Muscle layer of colon (tissue), 2 donors: ENCODE measurements around the gene DIP2C.

Source experiments
- H3K27ac ChIP-seq: one replicate; pipeline ENCODE4 v1.7.0; 2013; ENCODE audit warnings: low read depth, mild to moderate bottlenecking, low read length, moderate library complexity
- H3K27me3 ChIP-seq, 2 donors: one replicate each; pipeline ENCODE4 v1.7.0; 2013; ENCODE audit warnings: low read length in 2 of 2, mild to moderate bottlenecking in 2 of 2; ENCODE audit not compliant: insufficient read depth in 2 of 2, control insufficient read depth in 1 of 2
- H3K36me3 ChIP-seq: one replicate; pipeline ENCODE4 v1.7.0; 2013; ENCODE audit warnings: mild to moderate bottlenecking, low read length; ENCODE audit not compliant: insufficient read depth
- H3K4me1 ChIP-seq: one replicate; pipeline ENCODE4 v1.7.0; 2013; ENCODE audit warnings: mild to moderate bottlenecking, low read length; ENCODE audit not compliant: insufficient read depth
- H3K4me3 ChIP-seq, 2 donors: one replicate each; pipeline ENCODE4 v1.7.0; 2013; ENCODE audit warnings: low read length in 2 of 2, low read depth in 1 of 2, mild to moderate bottlenecking in 1 of 2, moderate library complexity in 1 of 2
- H3K9ac ChIP-seq: one replicate; pipeline ENCODE4 v1.7.0; 2013; ENCODE audit warnings: low read length
- H3K9me3 ChIP-seq: one replicate; pipeline ENCODE4 v1.7.0; 2013; ENCODE audit warnings: mild to moderate bottlenecking, low read length
- donor health status: abdominal sarcoma.
- donor health status: Adenocarcinoma of cecum.

Gene DIP2C

GRCh38 chr10:385571-386300 is 303.7 kb downstream of the DIP2C start:
- Histone ChIP-seq H3K9me3 (no peaks in the 10 kb centered on the region), H3K27ac (no peak overlapping the region), H3K4me1 (peaks cover 6% of the 10 kb centered on the region), H3K36me3 (peaks cover 74% of the 10 kb centered on the region), H3K27me3 (no peaks in the 10 kb centered on the region), H3K9ac (no peak overlapping the region), H3K4me3 (no peak overlapping the region)

- Histone ChIP-seq H3K9ac (no peak overlapping the region), H3K9me3 (no peaks in the 10 kb centered on the region), H3K27ac (no peak overlapping the region), H3K4me1 (peaks cover 7% of the 10 kb centered on the region), H3K4me3 (no peak overlapping the region), H3K36me3 (peaks cover 65% of the 10 kb centered on the region), H3K27me3 (no peaks in the 10 kb centered on the region)
Measured at GRCh38 chr10:384538-385305, 304.7 kb downstream of the DIP2C start.

GRCh38 chr10:383519-383918 is 305.9 kb downstream of the DIP2C start:
- Histone ChIP-seq H3K27ac (no peak overlapping the region), H3K4me3 (no peak overlapping the region), H3K4me1 (peaks cover 7% of the 10 kb centered on the region), H3K36me3 (peaks cover 58% of the 10 kb centered on the region), H3K9ac (no peak overlapping the region), H3K9me3 (no peaks in the 10 kb centered on the region), H3K27me3 (no peaks in the 10 kb centered on the region)

- no peaks in the 10 kb centered on the region for H3K27me3 ChIP-seq
- no peak overlapping the region for H3K9ac ChIP-seq
- H3K36me3 ChIP-seq: peaks cover 62% of the 10 kb centered on the region
- peaks cover 7% of the 10 kb centered on the region for H3K4me1 ChIP-seq
- H3K4me3 ChIP-seq: no peak overlapping the region
- H3K9me3 ChIP-seq: no peaks in the 10 kb centered on the region
- H3K27ac ChIP-seq: no peak overlapping the region
Measured at GRCh38 chr10:381805-382204, 307.7 kb downstream of the DIP2C start.

- H3K27ac ChIP-seq: no peak overlapping the region
- H3K4me1 ChIP-seq: peaks cover 7% of the 10 kb centered on the region
- H3K4me3 ChIP-seq: no peak overlapping the region
- H3K9me3 ChIP-seq: no peaks in the 10 kb centered on the region
- H3K27me3 ChIP-seq: no peaks in the 10 kb centered on the region
- peaks cover 61% of the 10 kb centered on the region for H3K36me3 ChIP-seq
- H3K9ac ChIP-seq: no peak overlapping the region
Measured at GRCh38 chr10:381346-381745, 308.1 kb downstream of the DIP2C start.

GRCh38 chr10:380313-380940 is 309.0 kb downstream of the DIP2C start:
- peak overlapping the region in 1 of 2 donors; percentile 16 for H3K4me3 ChIP-seq
- no peaks in the 10 kb centered on the region for H3K9me3 ChIP-seq
- H3K27me3 ChIP-seq: no peaks in the 10 kb centered on the region
- H3K27ac ChIP-seq: peak overlapping the region; percentile 19
- H3K36me3 ChIP-seq: peaks cover 52% of the 10 kb centered on the region
- H3K9ac ChIP-seq: no peak overlapping the region
- peaks cover 12% of the 10 kb centered on the region for H3K4me1 ChIP-seq

- Histone ChIP-seq H3K9me3 (no peaks in the 10 kb centered on the region), H3K36me3 (peaks cover 53% of the 10 kb centered on the region), H3K27ac (no peak overlapping the region), H3K4me1 (peaks cover 21% of the 10 kb centered on the region), H3K27me3 (no peaks in the 10 kb centered on the region), H3K9ac (no peak overlapping the region), H3K4me3 (no peak overlapping the region)
Measured at GRCh38 chr10:378930-379704, 310.4 kb downstream of the DIP2C start.

- Histone ChIP-seq H3K27me3 (no peaks in the 10 kb centered on the region), H3K9me3 (no peaks in the 10 kb centered on the region), H3K4me3 (no peak overlapping the region), H3K4me1 (peaks cover 28% of the 10 kb centered on the region), H3K27ac (no peak overlapping the region), H3K36me3 (peaks cover 46% of the 10 kb centered on the region), H3K9ac (no peak overlapping the region)
Measured at GRCh38 chr10:378230-378929, 311.1 kb downstream of the DIP2C start.

GRCh38 chr10:377228-377627 is 312.2 kb downstream of the DIP2C start:
- Histone ChIP-seq H3K4me3 (no peak overlapping the region), H3K36me3 (peaks cover 35% of the 10 kb centered on the region), H3K9ac (no peak overlapping the region), H3K27ac (no peak overlapping the region), H3K27me3 (no peaks in the 10 kb centered on the region), H3K9me3 (no peaks in the 10 kb centered on the region), H3K4me1 (peaks cover 40% of the 10 kb centered on the region)

- Histone ChIP-seq H3K4me1 (peaks cover 38% of the 10 kb centered on the region), H3K9me3 (no peaks in the 10 kb centered on the region), H3K9ac (no peak overlapping the region), H3K4me3 (no peak overlapping the region), H3K27ac (no peak overlapping the region), H3K27me3 (no peaks in the 10 kb centered on the region), H3K36me3 (peaks cover 22% of the 10 kb centered on the region)
Measured at GRCh38 chr10:375815-376505, 313.5 kb downstream of the DIP2C start.
